Thyroid gland (tissue), 4 donors: ENCODE data around the gene SOX1. TPM values are rescaled to one million over a fixed set of nuclear protein-coding genes. Genes with fewer than 3 reads are reported as not detected.

Experiments used
- DNase-seq, 2 donors: peaks; one replicate each; pipeline ENCODE4 v3.0.0-alpha.2; 2019
- H3K27ac ChIP-seq, 3 donors: fragments of 200-600 bp; sonication (generic); 1 replicate in 2 of 3; 2 replicates in 1 of 3; pipeline ENCODE4 v1.5.1; 2016 to 2019; ENCODE audit warnings: mild to moderate bottlenecking in 1 of 3, moderate library complexity in 1 of 3
- H3K27me3 ChIP-seq: fragments of 200-600 bp; sonication (generic); one replicate; pipeline ENCODE4 v1.5.1; 2019
- H3K36me3 ChIP-seq, 2 donors: fragments of 200-600 bp; sonication (generic); one replicate each; pipeline ENCODE4 v1.5.1; 2016 to 2019
- H3K4me1 ChIP-seq, 2 donors: fragments of 200-600 bp; sonication (generic); one replicate each; pipeline ENCODE4 v1.5.1; 2017 to 2019
- H3K4me3 ChIP-seq, 3 donors: fragments of 200-600 bp; sonication (generic); replicated peaks in 1 of 3; 1 replicate in 2 of 3; 2 replicates in 1 of 3; pipeline ENCODE4 v1.5.1; 2016; ENCODE audit warnings: mild to moderate bottlenecking in 1 of 3
- H3K9me3 ChIP-seq: fragments of 200-600 bp; sonication (generic); one replicate; pipeline ENCODE4 v1.5.1; 2017
- CTCF ChIP-seq, 6 experiments: fragments of 200-600 bp in 3 of 6; fragments of 450-650 bp in 3 of 6; sonication (generic) in 3 of 6; IDR thresholded peaks; one replicate each; pipeline ENCODE4 v1.5.1; 2016 to 2019; ENCODE audit warnings: antibody characterized with exemption in 6 of 6, mild to moderate bottlenecking in 2 of 6, inconsistent platforms in 1 of 6, moderate library complexity in 1 of 6
- POLR2A ChIP-seq, 2 donors: fragments of 450-650 bp; IDR thresholded peaks; one replicate each; pipeline ENCODE4 v1.6.1; 2017; ENCODE audit warnings: antibody characterized with exemption in 2 of 2, mild to moderate bottlenecking in 2 of 2, moderate library complexity in 1 of 2
- WGBS, 2 donors: methylation state at CpG; one replicate each; pipeline ENCODE4 v1.1.5; 2017; 5-methylcytosine and 5-hydroxymethylcytosine counted together
- intact Hi-C: fragments of 100-400 bp; cut with DNase I; formaldehyde crosslinking; loops from one replicate; pipeline ENCODE4 v1.15.1; 2023
- total RNA-seq, 4 donors: library from RNA; depleted of rRNA; stranded (reverse); fragments of >200 nt; gene quantifications; one replicate each; pipeline ENCODE4 v1.2.3, GENCODE V29; 2016

Gene SOX1
- total RNA-seq, 4 donors from 2014 or later, result 0.11 TPM; not detected in 3

- TF ChIP-seq CTCF (IDR thresholded peaks at IDR 0.05), result no peak
- TF ChIP-seq POLR2A (IDR thresholded peaks at IDR 0.05), result no peak
- WGBS, 2 donors, result 34 to 48% methylated on average over 3 of the region's 3 CpGs
- intact Hi-C loops, result no loop called here
- no peaks in the 10 kb centered on the region for H3K9me3 ChIP-seq
- no peak for DNase-seq
- H3K27me3 ChIP-seq, result peaks cover 43% of the 10 kb centered on the region
- peaks cover 10 to 11% of the 10 kb centered on the region in 2 donors for H3K4me1 ChIP-seq
- H3K4me3 ChIP-seq, result no peak overlapping the region
- no peak overlapping the region for H3K27ac ChIP-seq
- H3K36me3 ChIP-seq, result no peaks in the 10 kb centered on the region
Observed at GRCh38 chr13:112077729-112078128, 10.8 kb downstream of the SOX1 start.

DNA sequence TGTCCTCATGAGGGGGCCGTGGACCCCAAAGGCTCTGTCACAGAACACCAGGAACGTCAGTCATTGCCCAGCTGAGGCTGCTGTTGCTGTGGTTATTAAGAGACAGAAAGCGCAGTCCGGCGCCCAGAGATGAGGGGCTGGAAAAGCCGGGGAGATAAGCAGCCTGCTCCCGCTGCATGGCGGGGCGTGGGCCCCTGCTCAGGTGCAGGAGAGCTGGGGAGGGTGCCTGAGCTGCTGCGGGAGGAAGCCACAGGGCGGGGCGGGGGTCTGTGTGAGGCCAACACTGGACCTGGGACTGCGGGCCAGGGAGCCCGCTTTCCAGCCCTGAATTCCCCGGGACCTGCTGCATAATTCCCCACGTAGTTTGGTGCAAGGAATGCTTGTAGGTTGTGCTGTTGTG is 11.3 kb downstream of the SOX1 start:
- no peak overlapping the region for H3K27ac ChIP-seq
- 14 to 24% methylated on average over 12 to 16 of the region's 16 CpGs for WGBS, 2 donors
- peaks cover 38% of the 10 kb centered on the region for H3K27me3 ChIP-seq
- TF ChIP-seq CTCF (IDR thresholded peaks at IDR 0.05) (no peak), POLR2A (IDR thresholded peaks at IDR 0.05) (no peak)
- intact Hi-C loops, result no loop called here
- no peak overlapping the region for H3K4me3 ChIP-seq
- H3K4me1 ChIP-seq, result peaks cover 5 to 7% of the 10 kb centered on the region in 2 donors
- DNase-seq, result no peak
- no peaks in the 10 kb centered on the region for H3K36me3 ChIP-seq
- H3K9me3 ChIP-seq, result no peaks in the 10 kb centered on the region

DNA sequence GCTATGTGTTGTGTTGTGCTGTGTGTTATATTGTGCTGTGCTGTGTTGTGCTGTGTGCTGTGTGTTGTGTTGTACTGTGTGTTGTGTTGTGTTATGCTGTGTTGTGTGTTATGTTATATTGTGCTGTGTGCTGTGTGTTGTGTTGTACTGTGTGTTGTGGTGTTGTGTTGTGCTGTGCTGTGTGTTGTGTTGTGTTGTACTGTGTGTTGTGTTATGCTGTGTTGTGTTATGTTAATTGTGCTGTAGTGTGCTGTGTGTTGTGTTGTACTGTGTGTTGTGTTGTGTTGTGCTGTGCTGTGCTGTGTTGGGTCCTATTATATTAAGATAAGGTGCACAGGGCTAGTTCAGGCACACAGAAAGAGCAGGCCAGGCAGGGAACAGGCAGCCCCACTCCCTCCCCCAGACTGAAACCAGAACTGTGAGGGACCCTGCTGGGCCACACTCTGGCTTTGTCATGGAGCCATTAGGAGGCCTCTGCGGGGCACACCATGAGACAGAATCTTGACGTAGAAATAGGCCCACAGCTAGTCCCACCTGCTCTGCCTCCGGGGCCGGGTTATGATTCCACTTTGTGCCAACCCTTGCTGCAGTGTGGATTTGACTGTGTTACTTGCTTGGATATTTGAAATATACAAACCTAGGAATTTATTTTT is 12.1 kb downstream of the SOX1 start:
- Histone ChIP-seq H3K4me3 (no peak overlapping the region), H3K27me3 (peaks cover 30% of the 10 kb centered on the region), H3K9me3 (no peaks in the 10 kb centered on the region), H3K36me3 (no peaks in the 10 kb centered on the region), H3K4me1 (no peaks in the 10 kb centered on the region), H3K27ac (no peak overlapping the region)
- intact Hi-C loops, result no loop called here
- TF ChIP-seq CTCF (IDR thresholded peaks at IDR 0.05) (no peak), POLR2A (IDR thresholded peaks at IDR 0.05) (no peak)
- 60 to 63% methylated on average over 4 of the region's 4 CpGs for WGBS, 2 donors
- no peak for DNase-seq

DNA sequence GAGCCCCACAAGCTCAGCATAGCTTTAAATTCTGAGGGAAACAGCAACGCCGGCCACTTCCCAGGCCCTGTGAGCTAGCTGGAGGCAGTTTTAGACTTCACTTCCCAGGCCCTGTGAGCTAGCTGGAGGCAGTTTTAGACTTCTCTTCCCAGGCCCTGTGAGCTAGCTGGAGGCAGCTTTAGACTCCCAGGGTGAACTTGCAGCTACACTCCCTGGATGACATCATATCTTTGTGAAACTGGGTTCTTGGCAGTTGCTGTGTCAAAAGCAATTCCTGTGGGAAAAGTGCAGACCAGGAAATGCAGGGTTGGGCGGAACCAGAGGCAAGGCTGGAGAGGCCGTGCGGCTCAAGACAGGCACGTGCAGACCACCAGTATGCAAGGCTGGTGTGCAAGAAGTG is 12.7 kb downstream of the SOX1 start:
- Histone ChIP-seq H3K27me3 (peaks cover 30% of the 10 kb centered on the region), H3K27ac (no peak overlapping the region), H3K9me3 (no peaks in the 10 kb centered on the region), H3K4me3 (no peak overlapping the region), H3K4me1 (no peaks in the 10 kb centered on the region), H3K36me3 (no peaks in the 10 kb centered on the region)
- intact Hi-C loops, result no loop called here
- 68 to 85% methylated on average over 6 of the region's 6 CpGs for WGBS, 2 donors
- no peak for DNase-seq
- TF ChIP-seq CTCF (IDR thresholded peaks at IDR 0.05) (no peak), POLR2A (IDR thresholded peaks at IDR 0.05) (no peak)

DNA sequence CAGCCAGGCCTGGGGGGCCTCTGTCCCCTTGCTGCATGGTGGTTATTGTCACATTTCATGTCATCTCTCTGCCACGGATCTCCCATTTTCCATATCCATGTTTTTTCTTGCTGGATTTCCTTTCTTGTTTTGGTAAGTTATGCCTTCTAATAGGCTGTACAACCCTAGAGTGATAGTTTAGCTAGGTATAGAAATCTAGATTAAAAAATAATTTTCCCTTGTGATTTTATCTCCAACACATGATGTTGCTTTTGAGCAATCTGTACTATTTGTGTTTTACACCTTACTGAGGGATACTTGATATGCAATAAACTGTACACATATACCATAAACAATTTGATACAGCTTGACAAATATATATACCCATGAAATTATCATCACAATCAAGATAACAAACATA is 17.0 kb downstream of the SOX1 start:
- TF ChIP-seq CTCF (IDR thresholded peaks at IDR 0.05) (no peak), POLR2A (IDR thresholded peaks at IDR 0.05) (no peak)
- no peak for DNase-seq
- H3K9me3 ChIP-seq, result no peaks in the 10 kb centered on the region
- H3K27me3 ChIP-seq, result no peaks in the 10 kb centered on the region
- WGBS, 2 donors, result 97 to 98% methylated on average over 1 of the region's 1 CpG
- no peak overlapping the region for H3K4me3 ChIP-seq
- no peaks in the 10 kb centered on the region for H3K36me3 ChIP-seq
- no peaks in the 10 kb centered on the region for H3K4me1 ChIP-seq
- H3K27ac ChIP-seq, result no peak overlapping the region
- intact Hi-C loops, result no loop called here
